HL-60 (cell line): ENCODE results near the gene NDUFS1.

Experiments used
- DNase-seq, 2 experiments: peaks; one replicate each; pipeline ENCODE4 v3.0.0-alpha.2; 2010 to 2020; ENCODE audit warnings: low read depth in 1 of 2, low spot score in 1 of 2
- H3K27ac ChIP-seq: fragments of 250-450 bp; sonication (Bioruptor Pico); replicated peaks from 2 replicates; pipeline ENCODE4 v1.5.1; 2020; ENCODE audit warnings: mild to moderate bottlenecking, moderate library complexity
- H3K27me3 ChIP-seq: fragments of 250-450 bp; sonication (Bioruptor Pico); 2 replicates; pipeline ENCODE4 v1.5.1; 2021; ENCODE audit warnings: mild to moderate bottlenecking, moderate library complexity; ENCODE audit not compliant: insufficient read depth, poor library complexity, severe bottlenecking
- H3K4me3 ChIP-seq: replicated peaks from 2 replicates; pipeline ENCODE4 v1.5.1; 2011; ENCODE audit warnings: mild to moderate bottlenecking, control low read depth, low read length; ENCODE audit not compliant: insufficient read depth
- CTCF ChIP-seq: IDR thresholded peaks from one replicate; pipeline ENCODE4 v1.5.1; 2011; ENCODE audit warnings: low read length, control low read depth, inconsistent platforms; ENCODE audit not compliant: insufficient read depth
- GABPA ChIP-seq: IDR thresholded peaks from 2 replicates; pipeline ENCODE4 v1.6.1; 2012; ENCODE audit warnings: low read depth
- POLR2AphosphoS5 ChIP-seq: IDR thresholded peaks from 2 replicates; pipeline ENCODE4 v1.6.1; 2012; ENCODE audit warnings: low read depth
- REST ChIP-seq: IDR thresholded peaks from 2 replicates; pipeline ENCODE4 v1.6.1; 2012; ENCODE audit warnings: low read depth; ENCODE audit not compliant: insufficient replicate concordance
- SPI1 ChIP-seq: IDR thresholded peaks from 2 replicates; pipeline ENCODE4 v1.6.1; 2012; ENCODE audit warnings: low read depth, mild to moderate bottlenecking, borderline replicate concordance

Gene NDUFS1

GRCh38 chr2:206203331-206203730 is 44.1 kb upstream of the NDUFS1 start:
- no peaks in the 10 kb centered on the region for H3K27me3 ChIP-seq
- H3K4me3 ChIP-seq = no peak overlapping the region
- TF ChIP-seq REST (no peak), SPI1 (no peak), CTCF (no peak), POLR2AphosphoS5 (no peak), GABPA (no peak)
- H3K27ac ChIP-seq = no peak overlapping the region
- no peak for DNase-seq

GRCh38 chr2:206202446-206202845 is 43.2 kb upstream of the NDUFS1 start:
- H3K27ac ChIP-seq = no peak overlapping the region
- H3K27me3 ChIP-seq = peaks cover 2% of the 10 kb centered on the region
- H3K4me3 ChIP-seq = no peak overlapping the region
- TF ChIP-seq REST (no peak), GABPA (no peak), SPI1 (no peak), CTCF (no peak), POLR2AphosphoS5 (no peak)
- DNase-seq = no peak

GRCh38 chr2:206201075-206201848 is 42.0 kb upstream of the NDUFS1 start:
- Histone ChIP-seq H3K27me3 (peaks cover 2% of the 10 kb centered on the region), H3K4me3 (no peak overlapping the region), H3K27ac (no peak overlapping the region)
- DNase-seq = no peak
- no peak for TF ChIP-seq SPI1
- TF ChIP-seq GABPA = no peak
- TF ChIP-seq REST = no peak
- no peak for TF ChIP-seq CTCF
- TF ChIP-seq POLR2AphosphoS5 = no peak
